B cell (primary cell): ENCODE results near the gene GMPR.

ENCODE experiments used
- CTCF ChIP-seq: fragments of 200-600 bp; IDR thresholded peaks from one replicate; pipeline ENCODE4 v1.8.0; 2022; ENCODE audit warnings: antibody characterized with exemption, mild to moderate bottlenecking
- EZH2 ChIP-seq: IDR thresholded peaks from 2 replicates; pipeline ENCODE4 v1.6.1; 2012; ENCODE audit warnings: borderline replicate concordance, low read depth, mild to moderate bottlenecking, moderate library complexity, low read length; ENCODE audit not compliant: insufficient read depth, poor library complexity, severe bottlenecking

- TF ChIP-seq CTCF (no peak), EZH2 (no peak)
These were observed 11.6 kb downstream of the GMPR start for GRCh38 chr6:16249971-16250370.
